K562 (cell line): ENCODE measurements around the gene POMGNT1. TPM values are rescaled to one million over a fixed set of nuclear protein-coding genes. Genes with fewer than 3 reads are reported as not detected.

ENCODE experiments used
- E2F5 ChIP-seq: sonication (generic); formaldehyde crosslinking; IDR thresholded peaks from 2 replicates; pipeline ENCODE4 v1.8.0; 2022; ENCODE audit warnings: mild to moderate bottlenecking, missing genetic modification reagents
- HDAC6 ChIP-seq: IDR thresholded peaks from 2 replicates; pipeline ENCODE4 v1.6.1; 2012; ENCODE audit warnings: low read depth, mild to moderate bottlenecking, control low read depth, inconsistent platforms, low read length, moderate library complexity
- NCOA4 ChIP-seq: fragments of 450-650 bp; IDR thresholded peaks from 2 replicates; pipeline ENCODE4 v1.6.1; 2018; ENCODE audit warnings: mild to moderate bottlenecking; ENCODE audit not compliant: partially characterized antibody
- PHB2 ChIP-seq: fragments of 450-650 bp; IDR thresholded peaks from 2 replicates; pipeline ENCODE4 v1.6.1; 2017; ENCODE audit warnings: low read depth
- TAF15 ChIP-seq: fragments of 200-400 bp; formaldehyde crosslinking; IDR thresholded peaks from 2 replicates; pipeline ENCODE4 v1.6.1; 2017; ENCODE audit warnings: mild to moderate bottlenecking, low read depth, low read length, moderate library complexity
- UBTF ChIP-seq, 2 experiments: IDR thresholded peaks; 2 replicates each; pipeline ENCODE4 v1.6.1; 2012; ENCODE audit warnings: improper control_type of control experiment in 2 of 2, low read depth in 2 of 2, low read length in 2 of 2, borderline replicate concordance in 1 of 2
- polyA plus RNA-seq, 8 experiments: library from polyadenylated mRNA; depleted of rRNA in 4 of 8; stranded (reverse) in 5 of 8; unstranded in 3 of 8; fragments of >200 nt; fragmentation: Nextera tagmentation in 2 of 8; fragmentation: Illumina TruSeq in 1 of 8; extraction: Ambion mirVana in 2 of 8; extraction: Trizol in 1 of 8; gene quantifications; 2 replicates each; pipeline versions ENCODE4 v1.2.1 to v1.2.3, GENCODE V29; 2011 to 2014; ENCODE audit warnings: inconsistent platforms in 1 of 8, missing spikeins in 1 of 8
- total RNA-seq, 7 experiments: library from RNA; depleted of rRNA in 6 of 7; stranded (reverse); fragments of >200 nt in 6 of 7; fragmentation: Illumina TruSeq in 2 of 7; extraction: Trizol in 2 of 7; gene quantifications; 2 replicates each; pipeline versions ENCODE4 v1.2.1 to v1.2.3, GENCODE V29; 2011 to 2021; ENCODE audit warnings: low replicate concordance in 1 of 7
- TF ChIP-seq, protein P1 (sequence below): IDR thresholded peaks from 2 replicates; pipeline ENCODE4 v1.6.1; 2011; ENCODE audit not compliant: insufficient read length; ENCODE audit errors: extremely low read depth
- TF ChIP-seq, protein P2 (sequence below): fragments of 250-450 bp; sonication (Bioruptor Pico); IDR thresholded peaks from 2 replicates; pipeline ENCODE4 v1.8.0; 2022; ENCODE audit warnings: inconsistent platforms

The POMGNT1 gene
- total and polyA plus RNA-seq, 9 of the 15 experiments (the other 6 are each of a cell fraction or from before 2014, with no cell fraction given), result 14.1 to 58.9 (median 37.8) TPM

- no peak for TF ChIP-seq E2F5 (CRISPR knock-in tag)
- TF ChIP-seq NCOA4, result no peak
- TF ChIP-seq TAF15, result no peak
- peak; percentile 58 to 75; a peak in 3 of 4 replicates for TF ChIP-seq UBTF (IDR thresholded peaks at IDR 0.05; ENCODE audit: borderline replicate concordance in 1 of 2, low read depth in 2 of 2, low read length in 2 of 2)
- TF ChIP-seq, protein P1, sequence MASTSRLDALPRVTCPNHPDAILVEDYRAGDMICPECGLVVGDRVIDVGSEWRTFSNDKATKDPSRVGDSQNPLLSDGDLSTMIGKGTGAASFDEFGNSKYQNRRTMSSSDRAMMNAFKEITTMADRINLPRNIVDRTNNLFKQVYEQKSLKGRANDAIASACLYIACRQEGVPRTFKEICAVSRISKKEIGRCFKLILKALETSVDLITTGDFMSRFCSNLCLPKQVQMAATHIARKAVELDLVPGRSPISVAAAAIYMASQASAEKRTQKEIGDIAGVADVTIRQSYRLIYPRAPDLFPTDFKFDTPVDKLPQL, result no peak
- TF ChIP-seq, protein P2, sequence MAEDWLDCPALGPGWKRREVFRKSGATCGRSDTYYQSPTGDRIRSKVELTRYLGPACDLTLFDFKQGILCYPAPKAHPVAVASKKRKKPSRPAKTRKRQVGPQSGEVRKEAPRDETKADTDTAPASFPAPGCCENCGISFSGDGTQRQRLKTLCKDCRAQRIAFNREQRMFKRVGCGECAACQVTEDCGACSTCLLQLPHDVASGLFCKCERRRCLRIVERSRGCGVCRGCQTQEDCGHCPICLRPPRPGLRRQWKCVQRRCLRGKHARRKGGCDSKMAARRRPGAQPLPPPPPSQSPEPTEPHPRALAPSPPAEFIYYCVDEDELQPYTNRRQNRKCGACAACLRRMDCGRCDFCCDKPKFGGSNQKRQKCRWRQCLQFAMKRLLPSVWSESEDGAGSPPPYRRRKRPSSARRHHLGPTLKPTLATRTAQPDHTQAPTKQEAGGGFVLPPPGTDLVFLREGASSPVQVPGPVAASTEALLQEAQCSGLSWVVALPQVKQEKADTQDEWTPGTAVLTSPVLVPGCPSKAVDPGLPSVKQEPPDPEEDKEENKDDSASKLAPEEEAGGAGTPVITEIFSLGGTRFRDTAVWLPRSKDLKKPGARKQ (CRISPR knock-in tag), result no peak
- no peak for TF ChIP-seq PHB2
- no peak for TF ChIP-seq HDAC6
Observed at GRCh38 chr1:46197964-46198811, at the start of gene POMGNT1 (continued).
